Uterus (tissue), 4 donors: Measurements from ENCODE around the gene CAVIN4. TPM values are rescaled to one million over a fixed set of nuclear protein-coding genes. Genes with fewer than 3 reads are reported as not detected.

Experiments
- DNase-seq, 2 donors: peaks; one replicate each; pipeline ENCODE4 v3.0.0-alpha.2; 2019 to 2020
- H3K27ac ChIP-seq, 2 donors: fragments of 200-600 bp; sonication (generic); 1 replicate in 1 of 2; 2 replicates in 1 of 2; pipeline ENCODE4 v1.5.1; 2016 to 2018
- H3K27me3 ChIP-seq, 2 donors: fragments of 200-600 bp; sonication (generic); one replicate each; pipeline ENCODE4 v1.5.1; 2018 to 2019; ENCODE audit warnings: control low read depth in 1 of 2
- H3K36me3 ChIP-seq, 2 donors: fragments of 200-600 bp; sonication (generic); one replicate each; pipeline ENCODE4 v1.5.1; 2019; ENCODE audit warnings: control low read depth in 1 of 2
- H3K4me1 ChIP-seq, 2 donors: fragments of 200-600 bp; sonication (generic); one replicate each; pipeline ENCODE4 v1.5.1; 2018 to 2019; ENCODE audit warnings: control low read depth in 1 of 2
- H3K4me3 ChIP-seq, 2 donors: fragments of 200-600 bp; sonication (generic); 1 replicate in 1 of 2; 2 replicates in 1 of 2; pipeline ENCODE4 v1.5.1; 2018 to 2019; ENCODE audit warnings: mild to moderate bottlenecking in 1 of 2
- H3K9me3 ChIP-seq, 2 donors: fragments of 200-600 bp; sonication (generic); one replicate each; pipeline ENCODE4 v1.5.1; 2019; ENCODE audit warnings: control low read depth in 1 of 2
- POLR2A ChIP-seq, 2 donors: fragments of 450-650 bp; IDR thresholded peaks; one replicate each; pipeline ENCODE4 v1.6.1; 2016; ENCODE audit warnings: antibody characterized with exemption in 2 of 2, mild to moderate bottlenecking in 1 of 2, moderate library complexity in 1 of 2
- intact Hi-C: fragments of 100-400 bp; cut with DNase I; formaldehyde crosslinking; loops from one replicate; pipeline ENCODE4 v1.15.1; 2023; ENCODE audit warnings: low total_unique reads
- total RNA-seq, 4 donors: library from RNA; depleted of rRNA in 3 of 4; stranded (reverse); fragments of >200 nt in 3 of 4; gene quantifications; one replicate each; pipeline versions ENCODE4 v1.1.0 to v1.2.4, GENCODE V29; 2014 to 2023
- TF ChIP-seq, protein P1 (sequence below), 4 experiments: fragments of 200-600 bp in 2 of 4; fragments of 450-650 bp in 2 of 4; sonication (generic) in 2 of 4; IDR thresholded peaks; one replicate each; pipeline ENCODE4 v1.5.1; 2016 to 2019; ENCODE audit warnings: antibody characterized with exemption in 4 of 4, mild to moderate bottlenecking in 2 of 4, moderate library complexity in 1 of 4
- donor health status: DM: yes; HTN: yes; CAD: no.

CAVIN4 gene
- total RNA-seq, 4 donors from 2014 or later, result 0.26 to 2.1 (median 0.64) TPM; not detected in 1

DNA sequence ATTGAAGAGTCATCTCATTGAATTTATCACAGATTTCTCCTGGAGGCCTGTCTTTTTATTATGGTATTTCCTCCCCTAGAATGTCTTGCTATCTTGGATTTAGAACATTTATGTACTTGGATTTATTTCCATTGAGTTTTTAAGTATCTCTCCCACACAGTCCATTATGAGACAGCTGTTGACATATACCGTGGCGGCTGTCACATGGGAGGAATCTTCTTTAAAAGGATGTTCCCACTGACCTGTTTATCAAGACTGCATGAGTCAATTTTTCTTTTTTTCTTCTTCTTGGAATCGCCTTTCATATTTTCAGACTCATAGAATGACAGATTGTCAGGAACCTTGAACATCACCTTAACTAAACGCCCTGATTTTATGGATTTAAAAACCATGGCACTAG, 2.9 kb upstream of the CAVIN4 start:
- H3K4me1 ChIP-seq, result no peaks in the 10 kb centered on the region
- no peak for DNase-seq
- H3K27ac ChIP-seq, result no peak overlapping the region
- no peak overlapping the region for H3K4me3 ChIP-seq
- TF ChIP-seq, protein P1, sequence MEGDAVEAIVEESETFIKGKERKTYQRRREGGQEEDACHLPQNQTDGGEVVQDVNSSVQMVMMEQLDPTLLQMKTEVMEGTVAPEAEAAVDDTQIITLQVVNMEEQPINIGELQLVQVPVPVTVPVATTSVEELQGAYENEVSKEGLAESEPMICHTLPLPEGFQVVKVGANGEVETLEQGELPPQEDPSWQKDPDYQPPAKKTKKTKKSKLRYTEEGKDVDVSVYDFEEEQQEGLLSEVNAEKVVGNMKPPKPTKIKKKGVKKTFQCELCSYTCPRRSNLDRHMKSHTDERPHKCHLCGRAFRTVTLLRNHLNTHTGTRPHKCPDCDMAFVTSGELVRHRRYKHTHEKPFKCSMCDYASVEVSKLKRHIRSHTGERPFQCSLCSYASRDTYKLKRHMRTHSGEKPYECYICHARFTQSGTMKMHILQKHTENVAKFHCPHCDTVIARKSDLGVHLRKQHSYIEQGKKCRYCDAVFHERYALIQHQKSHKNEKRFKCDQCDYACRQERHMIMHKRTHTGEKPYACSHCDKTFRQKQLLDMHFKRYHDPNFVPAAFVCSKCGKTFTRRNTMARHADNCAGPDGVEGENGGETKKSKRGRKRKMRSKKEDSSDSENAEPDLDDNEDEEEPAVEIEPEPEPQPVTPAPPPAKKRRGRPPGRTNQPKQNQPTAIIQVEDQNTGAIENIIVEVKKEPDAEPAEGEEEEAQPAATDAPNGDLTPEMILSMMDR (IDR thresholded peaks at IDR 0.05), result no peak
- TF ChIP-seq POLR2A (IDR thresholded peaks at IDR 0.05), result no peak
- no peaks in the 10 kb centered on the region for H3K36me3 ChIP-seq
- intact Hi-C loops, result no loop called here
- no peaks in the 10 kb centered on the region for H3K27me3 ChIP-seq
- H3K9me3 ChIP-seq, result no peaks in the 10 kb centered on the region

DNA sequence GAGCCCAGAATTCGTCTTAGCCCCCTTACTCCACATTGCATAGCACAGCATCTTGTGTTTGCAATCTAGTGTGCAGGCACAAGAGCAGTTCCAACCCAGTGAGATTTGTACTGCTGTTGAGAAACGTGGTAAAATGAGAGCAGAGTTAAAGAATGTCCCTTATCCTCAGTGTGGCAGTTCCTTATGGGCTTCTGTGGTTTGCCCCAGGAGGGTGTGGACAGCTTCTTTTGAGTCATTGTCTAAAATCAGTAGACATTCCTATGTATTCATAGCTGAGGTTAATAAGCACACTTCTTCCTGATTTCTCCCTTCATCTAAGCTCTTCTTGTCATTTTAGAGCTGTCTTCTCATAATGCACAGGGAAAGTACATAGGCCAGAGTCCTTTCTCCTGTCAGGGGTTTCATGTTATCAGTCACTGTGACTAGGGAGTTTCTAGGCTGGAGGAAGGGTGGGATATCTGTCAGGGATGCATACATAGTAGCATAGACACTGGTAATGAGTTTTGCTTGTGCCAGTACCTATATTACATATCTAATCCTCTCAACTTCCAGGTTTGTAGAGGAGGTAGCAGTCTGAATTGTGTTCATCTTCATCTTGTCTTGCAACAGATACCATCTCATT, 2.0 kb upstream of the CAVIN4 start:
- Histone ChIP-seq H3K4me3 (no peak overlapping the region), H3K9me3 (no peaks in the 10 kb centered on the region), H3K27me3 (no peaks in the 10 kb centered on the region), H3K4me1 (no peaks in the 10 kb centered on the region), H3K36me3 (no peaks in the 10 kb centered on the region), H3K27ac (no peak overlapping the region)
- TF ChIP-seq, protein P1 (IDR thresholded peaks at IDR 0.05), result no peak
- no peak for TF ChIP-seq POLR2A (IDR thresholded peaks at IDR 0.05)
- DNase-seq, result no peak
- intact Hi-C loops, result no loop called here

DNA sequence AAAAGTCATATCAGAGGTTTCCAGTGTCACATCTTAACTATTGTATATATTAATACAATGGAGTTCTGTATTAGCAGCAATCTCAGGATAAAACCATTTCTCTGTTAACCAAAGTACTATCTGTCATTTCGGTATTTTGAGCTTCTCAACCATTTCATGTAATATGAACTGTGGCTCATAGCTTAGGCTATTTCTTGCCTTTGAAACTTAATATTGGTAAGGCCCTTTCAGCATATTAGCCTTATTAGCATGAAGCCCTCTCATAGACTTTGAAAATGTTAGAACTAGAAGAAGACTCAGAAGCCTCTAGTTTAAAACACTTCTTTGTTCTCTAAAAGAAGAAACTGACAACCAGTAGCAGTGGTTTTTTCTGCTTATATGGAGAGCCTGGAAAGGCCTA, 731 bp downstream of the CAVIN4 start:
- TF ChIP-seq POLR2A (IDR thresholded peaks at IDR 0.05), result no peak
- TF ChIP-seq, protein P1 (IDR thresholded peaks at IDR 0.05), result no peak
- H3K9me3 ChIP-seq, result no peaks in the 10 kb centered on the region
- no peak overlapping the region for H3K27ac ChIP-seq

DNA sequence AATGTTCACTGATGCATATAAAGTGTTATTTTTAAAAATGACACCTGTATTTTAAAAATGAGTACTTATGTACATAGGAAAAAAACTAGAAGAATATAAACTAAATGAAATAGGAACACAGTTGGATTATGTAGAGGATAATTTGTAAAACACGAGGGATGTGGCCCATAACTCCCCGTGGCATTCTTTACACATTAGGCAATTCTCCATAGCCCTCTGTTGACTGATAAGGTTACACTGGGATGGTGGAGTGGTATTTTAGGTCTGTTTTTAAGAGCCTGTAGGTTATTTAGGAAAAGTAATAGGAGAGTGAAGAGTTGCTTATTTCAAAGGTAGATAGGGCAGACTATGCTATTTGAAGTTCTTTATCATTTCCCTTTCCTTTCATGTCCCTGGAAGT, 1.8 kb downstream of the CAVIN4 start:
- no peaks in the 10 kb centered on the region for H3K4me1 ChIP-seq
- no peak overlapping the region for H3K4me3 ChIP-seq
- H3K27me3 ChIP-seq, result no peaks in the 10 kb centered on the region
- no peak overlapping the region for H3K27ac ChIP-seq
- TF ChIP-seq, protein P1 (IDR thresholded peaks at IDR 0.05), result no peak
- no peak for TF ChIP-seq POLR2A (IDR thresholded peaks at IDR 0.05)
- intact Hi-C loops, result no loop called here
- no peak for DNase-seq
- no peaks in the 10 kb centered on the region for H3K9me3 ChIP-seq
- H3K36me3 ChIP-seq, result no peaks in the 10 kb centered on the region

More for the DNA sequence above, 731 bp downstream of the CAVIN4 start:
- intact Hi-C loops, result no loop called here
- no peaks in the 10 kb centered on the region for H3K4me1 ChIP-seq
- no peaks in the 10 kb centered on the region for H3K27me3 ChIP-seq
- H3K36me3 ChIP-seq, result no peaks in the 10 kb centered on the region
- DNase-seq, result no peak
- no peak overlapping the region for H3K4me3 ChIP-seq

DNA sequence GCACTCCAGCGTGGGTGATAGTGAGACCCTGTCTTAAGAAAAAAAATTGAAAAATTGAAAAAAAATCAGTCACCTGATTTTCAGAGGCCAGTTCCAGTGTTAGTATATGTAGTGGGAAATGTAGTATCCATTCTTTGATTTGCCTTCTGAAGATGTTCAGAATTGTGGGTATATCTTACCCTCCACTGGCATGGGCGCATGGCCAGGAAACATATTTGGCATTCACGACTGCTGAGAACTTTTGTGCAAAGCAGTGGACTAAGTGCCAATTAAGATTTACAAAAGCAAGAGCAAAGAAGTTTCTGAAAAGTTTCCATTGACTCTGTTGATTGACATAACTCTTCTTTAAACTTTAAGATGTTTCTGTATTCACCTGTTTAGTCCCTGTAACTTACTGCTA, 2.4 kb downstream of the CAVIN4 start:
- no peaks in the 10 kb centered on the region for H3K36me3 ChIP-seq
- DNase-seq, result no peak
- H3K4me3 ChIP-seq, result no peak overlapping the region

More for the DNA sequence above, 2.4 kb downstream of the CAVIN4 start:
- TF ChIP-seq, protein P1 (IDR thresholded peaks at IDR 0.05), result no peak
- no peak for TF ChIP-seq POLR2A (IDR thresholded peaks at IDR 0.05)
- H3K4me1 ChIP-seq, result no peaks in the 10 kb centered on the region
- no peaks in the 10 kb centered on the region for H3K27me3 ChIP-seq
- intact Hi-C loops, result no loop called here
- H3K27ac ChIP-seq, result no peak overlapping the region
- no peaks in the 10 kb centered on the region for H3K9me3 ChIP-seq
